HG02870 (cell line): ENCODE results near the gene INSYN1.
"Not testable (repeated sequence)": the region's sequence is repeated elsewhere in the genome, so short reads cannot be mapped to it uniquely, and the experiment has no call there.

Experiments used
- ATAC-seq: cut with Tn5 transposase; IDR thresholded peaks from one replicate; pipeline ENCODE4 v1.9.1; 2021; ENCODE audit warnings: mild to moderate bottlenecking, moderate library complexity; ENCODE audit not compliant: unreplicated experiment

Gene INSYN1

GRCh38 chr15:73717206-73717605 lies 35.9 kb downstream of the INSYN1 start:
- no peak for ATAC-seq

GRCh38 chr15:73716417-73716816 lies 36.7 kb downstream of the INSYN1 start:
- no peak for ATAC-seq

- ATAC-seq: no peak
These were observed 37.7 kb downstream of the INSYN1 start for GRCh38 chr15:73715417-73715816.

- ATAC-seq: no peak
These were observed 38.4 kb downstream of the INSYN1 start for GRCh38 chr15:73714695-73715301.

DNA sequence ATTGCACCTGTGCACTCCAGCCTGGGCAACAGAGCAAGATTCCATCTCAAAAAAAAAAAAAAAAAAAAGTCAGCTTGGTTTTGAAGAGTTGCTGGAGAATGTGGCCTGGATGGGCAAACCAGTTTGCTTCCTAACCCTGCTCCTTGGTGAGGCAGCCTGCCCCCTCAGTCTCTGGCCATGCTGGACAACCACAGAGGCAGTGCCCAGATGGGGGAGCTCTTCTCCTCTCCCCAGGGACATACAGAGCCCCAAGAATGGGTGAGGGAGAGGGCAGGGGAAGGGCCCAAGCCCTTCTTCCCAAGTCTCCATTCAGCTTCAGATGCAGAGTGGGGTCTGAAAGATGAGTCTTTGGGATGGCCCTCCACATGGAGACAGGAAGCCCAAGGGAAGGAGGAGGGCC lies 41.0 kb downstream of the INSYN1 start:
- no peak for ATAC-seq

GRCh38 chr15:73711526-73711925 lies 41.6 kb downstream of the INSYN1 start:
- no peak for ATAC-seq

- no peak for ATAC-seq
These were observed 42.8 kb downstream of the INSYN1 start for GRCh38 chr15:73710321-73710720.

GRCh38 chr15:73709686-73710085 lies 43.5 kb downstream of the INSYN1 start:
- no peak for ATAC-seq

- no peak for ATAC-seq
These were observed 43.9 kb downstream of the INSYN1 start for GRCh38 chr15:73709241-73709640.

DNA sequence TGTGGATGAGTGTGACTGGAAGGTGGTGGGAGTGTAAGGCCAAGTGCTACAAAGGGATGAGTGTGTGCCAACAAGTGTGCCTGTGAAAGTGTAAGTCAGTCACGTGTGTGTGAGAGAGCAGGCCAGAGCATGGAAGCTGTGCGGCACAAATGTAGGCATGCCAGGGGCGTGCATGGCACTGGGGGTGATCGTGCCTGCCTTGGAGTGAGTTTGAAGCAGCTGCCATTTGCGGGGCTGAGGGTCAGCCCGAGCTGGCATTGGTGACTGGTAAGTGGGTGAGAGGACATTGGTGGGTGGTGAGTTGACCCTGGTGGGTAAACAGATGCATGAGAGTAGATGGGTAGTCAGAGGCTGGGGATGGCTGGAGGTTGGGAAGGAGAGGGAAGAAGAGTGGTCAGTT lies 44.5 kb downstream of the INSYN1 start:
- no peak for ATAC-seq

DNA sequence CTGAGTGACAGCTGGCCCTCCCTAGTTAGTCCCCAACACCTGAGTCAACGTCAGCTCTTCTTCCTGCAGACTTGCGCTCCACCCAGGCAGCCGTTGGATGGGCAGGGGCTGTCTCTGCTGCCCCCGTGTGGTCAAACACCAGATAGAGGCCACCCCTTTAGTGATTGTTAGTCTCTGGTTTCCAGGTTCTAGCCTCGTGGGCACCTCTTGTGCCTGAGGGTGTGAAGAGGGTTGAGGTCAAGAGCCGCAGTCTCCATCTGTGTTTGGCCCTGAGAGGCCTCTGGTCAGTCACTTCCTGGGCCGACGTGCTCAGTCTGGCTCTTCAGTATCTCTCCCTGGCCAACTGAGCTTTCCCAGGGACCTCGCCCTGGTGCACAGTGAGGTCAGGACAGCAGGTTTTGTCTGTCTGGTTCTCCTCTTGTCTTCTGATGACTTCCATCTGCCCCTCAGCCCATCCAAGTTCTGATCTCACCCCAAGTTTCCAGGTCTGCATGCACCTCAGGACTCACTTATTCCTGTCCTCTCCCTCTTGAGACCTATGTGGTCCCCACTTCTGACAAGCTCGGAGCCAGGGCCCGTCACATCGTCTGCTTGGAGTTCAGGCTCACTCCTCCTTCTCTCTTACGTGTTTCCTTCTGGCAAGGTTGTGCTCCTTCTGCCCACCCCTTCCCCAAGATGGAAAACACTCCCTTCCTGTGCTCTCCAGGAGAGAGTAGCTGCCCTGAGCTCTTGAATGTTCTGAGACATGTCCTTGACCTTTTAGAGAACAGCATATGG lies 48.1 kb downstream of the INSYN1 start:
- ATAC-seq: no peak

DNA sequence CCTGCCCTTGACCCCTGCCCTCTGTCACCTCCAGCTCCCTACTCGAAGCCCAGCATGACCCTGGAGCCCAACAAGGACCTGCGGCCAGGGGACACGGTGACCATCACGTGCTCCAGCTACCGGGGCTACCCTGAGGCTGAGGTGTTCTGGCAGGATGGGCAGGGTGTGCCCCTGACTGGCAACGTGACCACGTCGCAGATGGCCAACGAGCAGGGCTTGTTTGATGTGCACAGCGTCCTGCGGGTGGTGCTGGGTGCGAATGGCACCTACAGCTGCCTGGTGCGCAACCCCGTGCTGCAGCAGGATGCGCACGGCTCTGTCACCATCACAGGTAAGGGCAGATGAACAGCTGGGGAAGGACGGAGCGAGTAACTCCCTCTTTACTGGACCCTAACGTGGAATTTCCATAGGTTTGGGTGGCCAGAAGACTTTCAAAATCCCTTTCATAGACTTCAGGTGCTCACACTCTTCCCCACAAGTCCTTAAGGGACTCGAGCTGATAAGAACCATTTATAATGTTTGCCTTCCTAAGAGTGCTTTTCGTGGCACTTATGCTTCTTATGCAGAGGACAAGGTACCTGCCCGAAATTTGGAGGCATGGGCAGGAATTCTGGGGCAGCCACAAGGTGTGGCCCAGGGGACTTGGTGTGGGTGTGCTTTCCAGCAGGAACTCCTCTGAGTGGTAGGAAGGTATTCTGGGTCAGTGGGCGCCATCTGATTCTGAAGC lies 48.8 kb downstream of the INSYN1 start:
- not testable (repeated sequence) for ATAC-seq

GRCh38 chr15:73703601-73704000 lies 49.5 kb downstream of the INSYN1 start:
- ATAC-seq: not testable (repeated sequence)

DNA sequence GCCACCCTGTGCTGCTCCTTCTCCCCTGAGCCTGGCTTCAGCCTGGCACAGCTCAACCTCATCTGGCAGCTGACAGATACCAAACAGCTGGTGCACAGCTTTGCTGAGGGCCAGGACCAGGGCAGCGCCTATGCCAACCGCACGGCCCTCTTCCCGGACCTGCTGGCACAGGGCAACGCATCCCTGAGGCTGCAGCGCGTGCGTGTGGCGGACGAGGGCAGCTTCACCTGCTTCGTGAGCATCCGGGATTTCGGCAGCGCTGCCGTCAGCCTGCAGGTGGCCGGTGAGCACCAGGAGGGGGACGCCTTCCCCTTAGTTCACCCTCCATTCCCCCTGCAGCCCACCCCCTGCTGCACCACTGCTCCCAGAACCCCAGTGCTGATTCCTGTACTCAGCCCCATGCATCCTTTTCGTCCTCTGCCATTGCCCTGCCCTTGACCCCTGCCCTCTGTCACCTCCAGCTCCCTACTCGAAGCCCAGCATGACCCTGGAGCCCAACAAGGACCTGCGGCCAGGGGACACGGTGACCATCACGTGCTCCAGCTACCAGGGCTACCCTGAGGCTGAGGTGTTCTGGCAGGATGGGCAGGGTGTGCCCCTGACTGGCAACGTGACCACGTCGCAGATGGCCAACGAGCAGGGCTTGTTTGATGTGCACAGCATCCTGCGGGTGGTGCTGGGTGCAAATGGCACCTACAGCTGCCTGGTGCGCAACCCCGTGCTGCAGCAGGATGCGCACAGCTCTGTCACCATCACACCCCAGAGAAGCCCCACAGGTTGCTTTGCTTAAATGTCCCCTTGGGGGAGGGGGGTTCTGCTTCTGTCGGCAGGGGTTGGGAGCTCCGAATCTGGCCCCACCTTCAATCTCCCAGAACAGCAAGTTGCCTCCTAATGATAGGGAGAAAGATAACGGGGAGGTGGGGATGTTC lies 50.6 kb downstream of the INSYN1 start:
- not testable (repeated sequence) for ATAC-seq

- no peak for ATAC-seq
These were observed 52.9 kb downstream of the INSYN1 start for GRCh38 chr15:73700041-73700842.

- ATAC-seq: no peak
These were observed 53.7 kb downstream of the INSYN1 start for GRCh38 chr15:73699249-73700040.

GRCh38 chr15:73697033-73697467 lies 56.1 kb downstream of the INSYN1 start:
- ATAC-seq: peak; percentile 56

DNA sequence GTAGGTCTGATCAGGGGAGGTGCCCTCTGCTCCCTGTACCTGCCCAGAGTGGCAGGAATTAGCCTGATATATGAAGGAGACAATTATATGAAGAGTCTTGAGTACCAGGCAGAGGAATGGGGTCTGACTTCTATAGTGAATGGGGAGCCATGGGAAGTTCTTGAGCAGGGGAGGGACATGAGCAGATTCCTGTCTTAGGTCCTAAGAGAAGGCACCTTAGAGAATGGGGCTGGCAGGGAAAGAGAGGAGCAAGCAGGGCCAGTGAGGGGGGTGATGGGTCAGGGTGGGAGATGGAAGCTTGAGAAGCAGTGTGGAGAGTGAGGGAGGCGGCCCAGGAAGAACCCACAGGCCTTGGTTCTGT lies 56.5 kb downstream of the INSYN1 start:
- ATAC-seq: no peak
